HG03442 (cell line): Measurements from ENCODE around the gene SOX21.

Experiments
- ATAC-seq: cut with Tn5 transposase; IDR thresholded peaks from one replicate; pipeline ENCODE4 v1.9.1; 2021; ENCODE audit warnings: mild to moderate bottlenecking, moderate library complexity; ENCODE audit not compliant: unreplicated experiment

The SOX21 gene

DNA sequence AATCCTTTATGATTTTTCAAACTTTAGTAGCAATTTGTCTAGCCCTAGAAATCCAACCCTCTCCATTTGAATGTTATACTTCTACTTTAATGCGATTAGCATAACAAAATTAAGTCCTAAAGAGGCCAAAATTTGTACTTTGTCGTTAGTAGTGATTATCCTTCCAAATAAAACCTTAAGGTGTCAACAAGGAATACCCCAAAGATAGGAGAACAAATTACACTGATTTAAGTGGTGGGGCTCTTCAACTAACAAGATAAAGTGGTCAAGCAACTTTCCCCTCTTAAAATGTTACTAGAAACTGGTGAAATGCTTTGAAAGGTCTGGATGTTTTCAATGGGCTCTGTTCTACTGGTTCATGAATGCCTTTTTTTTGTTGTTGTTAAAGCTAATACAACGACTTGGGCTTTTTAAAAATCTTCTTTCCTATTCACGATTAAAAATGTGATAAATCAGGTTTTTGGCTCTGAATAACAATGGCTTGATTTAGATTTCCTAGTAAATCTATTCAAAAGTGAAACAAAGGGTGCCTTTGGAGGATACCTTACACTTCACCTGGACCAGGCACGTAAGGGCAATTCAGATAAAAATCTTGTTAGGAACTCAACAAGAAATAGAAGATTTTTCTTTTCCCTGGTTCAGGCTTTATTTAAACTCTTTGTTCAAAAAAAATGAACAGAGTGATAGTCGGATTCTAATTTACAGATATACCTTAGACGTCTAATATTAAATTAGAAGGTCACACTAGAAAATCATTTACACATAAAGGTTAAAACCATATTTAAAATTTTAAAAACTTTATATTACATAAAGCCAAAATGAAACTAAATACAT lies 3.1 kb downstream of the SOX21 start:
- no peak for ATAC-seq

DNA sequence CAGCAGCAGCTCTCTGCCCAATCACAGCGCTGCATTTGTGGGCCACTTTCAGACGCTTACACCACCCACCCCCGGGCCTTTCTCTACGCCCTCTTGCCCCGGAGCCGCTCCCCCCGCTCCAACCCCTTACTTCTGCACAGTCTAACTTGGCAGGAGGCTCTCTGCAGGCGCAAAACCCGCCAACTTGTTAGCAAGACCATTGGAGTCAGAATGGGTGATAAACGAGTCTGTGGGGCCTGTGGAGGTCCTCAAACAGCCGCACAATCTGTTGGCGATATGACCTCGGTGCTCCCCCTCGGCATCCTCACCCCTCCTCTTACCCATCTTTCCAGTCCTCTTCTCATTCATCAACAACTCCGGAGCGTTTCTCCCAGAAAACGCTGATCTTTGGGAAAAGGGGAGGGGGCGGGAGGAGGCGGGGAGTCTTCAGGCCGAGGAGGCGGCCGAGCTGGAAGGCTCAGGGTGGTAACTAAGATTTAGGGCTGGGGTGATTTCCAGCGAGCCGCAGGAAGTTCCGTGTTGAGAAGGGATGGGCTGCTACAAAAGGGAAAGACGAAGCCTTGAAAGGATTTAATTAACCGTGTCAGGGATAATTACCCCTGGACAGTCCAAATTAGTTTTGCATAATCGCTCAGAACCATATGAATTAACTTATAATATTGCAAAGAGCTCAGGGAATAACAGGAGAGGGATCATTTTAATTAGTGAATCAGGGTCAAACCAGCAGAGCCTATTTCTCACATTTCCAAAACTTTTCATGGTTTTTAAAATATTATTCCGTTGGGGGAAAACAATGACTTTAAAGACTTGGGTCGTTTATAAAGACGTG lies 4.1 kb downstream of the SOX21 start:
- ATAC-seq, result no peak

DNA sequence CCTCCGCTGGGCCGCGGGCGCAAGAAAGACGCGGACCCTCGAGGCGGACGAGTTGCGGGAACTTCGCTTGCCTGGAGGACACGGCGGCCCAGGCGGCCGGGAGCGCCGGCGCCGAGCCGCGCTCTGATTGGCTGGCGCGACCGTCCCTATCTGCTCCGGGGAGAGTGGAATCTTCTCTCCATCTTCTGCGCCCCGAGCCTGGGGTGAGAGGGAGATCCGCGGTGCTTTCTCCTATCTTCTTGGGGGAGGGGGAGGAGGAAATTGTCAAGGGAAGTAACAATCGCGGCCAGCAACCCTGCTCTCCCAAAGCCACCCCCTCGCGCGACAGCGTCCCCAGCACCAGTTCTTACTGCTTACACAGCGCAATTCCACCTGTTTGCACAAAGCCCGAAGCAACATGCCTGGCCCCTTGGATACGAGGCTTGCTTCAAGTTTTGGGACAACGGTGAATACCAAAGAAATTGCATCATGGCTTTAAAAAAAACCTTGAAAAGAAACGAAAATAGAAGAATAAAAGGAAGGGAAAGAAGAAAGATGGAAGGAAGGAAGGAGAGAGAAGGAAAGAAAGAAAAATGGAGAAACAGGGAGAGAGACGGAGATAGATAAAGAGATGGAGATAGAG lies 4.8 kb downstream of the SOX21 start:
- ATAC-seq, result no peak

DNA sequence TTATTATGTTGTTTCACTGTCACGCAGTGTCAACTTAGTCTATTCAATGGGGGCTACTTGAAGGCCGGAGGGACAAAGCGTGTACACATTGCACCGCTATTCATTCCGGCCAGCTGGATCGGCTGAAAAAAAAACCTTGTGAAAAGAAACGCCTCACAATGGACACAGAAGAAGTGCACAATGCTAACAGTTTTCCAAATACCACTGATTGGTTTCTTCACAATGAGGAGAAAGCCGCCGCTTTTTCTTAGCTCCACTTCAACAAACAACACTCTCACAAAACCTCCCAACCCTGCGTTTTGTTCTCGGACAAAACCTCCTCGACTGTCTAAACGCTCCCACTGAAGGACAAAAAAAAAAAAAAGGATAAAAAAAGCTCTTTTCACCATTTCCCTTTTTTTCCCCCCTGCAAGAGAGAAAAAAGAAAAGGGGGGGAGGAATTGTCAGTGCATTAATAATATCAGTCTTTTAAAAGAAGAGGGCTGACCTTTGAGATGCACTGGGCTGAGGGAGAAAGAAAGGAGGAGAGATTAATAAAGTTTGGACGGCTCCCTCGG lies 5.4 kb downstream of the SOX21 start:
- ATAC-seq, result no peak

DNA sequence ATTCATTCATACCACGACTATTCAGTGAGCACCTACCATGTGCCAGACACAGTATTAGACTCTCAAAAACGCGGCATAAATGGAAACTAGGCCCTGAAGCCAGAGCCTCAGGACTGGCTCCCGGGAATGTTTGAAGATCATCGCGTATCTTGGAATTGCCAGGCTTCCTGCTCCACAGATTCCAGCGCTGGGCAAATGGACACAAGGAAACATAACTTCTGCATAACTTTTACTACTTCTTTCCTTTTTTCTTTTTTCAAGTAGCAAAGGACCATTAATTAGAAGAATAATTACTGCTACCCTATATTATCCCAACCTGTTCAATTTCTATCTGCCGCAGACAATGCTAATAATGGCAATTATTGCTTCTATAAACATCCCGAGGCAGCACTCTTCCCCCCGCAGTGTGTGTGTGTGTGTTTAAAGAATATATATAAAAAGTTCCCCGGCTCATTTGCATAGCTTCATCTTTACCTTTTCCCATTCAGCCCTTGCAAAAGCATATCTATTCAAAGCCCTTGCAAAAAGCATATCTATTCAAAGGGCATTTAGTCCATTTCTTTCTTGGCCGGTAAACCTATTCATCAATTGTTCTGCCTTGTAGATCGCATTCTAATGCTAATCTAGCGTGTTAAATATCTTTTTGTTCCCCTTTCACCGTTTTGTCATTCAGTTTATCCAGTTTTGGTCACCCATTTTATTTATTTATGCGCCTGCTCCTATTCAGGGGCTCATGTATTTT lies 6.1 kb downstream of the SOX21 start:
- ATAC-seq, result no peak

DNA sequence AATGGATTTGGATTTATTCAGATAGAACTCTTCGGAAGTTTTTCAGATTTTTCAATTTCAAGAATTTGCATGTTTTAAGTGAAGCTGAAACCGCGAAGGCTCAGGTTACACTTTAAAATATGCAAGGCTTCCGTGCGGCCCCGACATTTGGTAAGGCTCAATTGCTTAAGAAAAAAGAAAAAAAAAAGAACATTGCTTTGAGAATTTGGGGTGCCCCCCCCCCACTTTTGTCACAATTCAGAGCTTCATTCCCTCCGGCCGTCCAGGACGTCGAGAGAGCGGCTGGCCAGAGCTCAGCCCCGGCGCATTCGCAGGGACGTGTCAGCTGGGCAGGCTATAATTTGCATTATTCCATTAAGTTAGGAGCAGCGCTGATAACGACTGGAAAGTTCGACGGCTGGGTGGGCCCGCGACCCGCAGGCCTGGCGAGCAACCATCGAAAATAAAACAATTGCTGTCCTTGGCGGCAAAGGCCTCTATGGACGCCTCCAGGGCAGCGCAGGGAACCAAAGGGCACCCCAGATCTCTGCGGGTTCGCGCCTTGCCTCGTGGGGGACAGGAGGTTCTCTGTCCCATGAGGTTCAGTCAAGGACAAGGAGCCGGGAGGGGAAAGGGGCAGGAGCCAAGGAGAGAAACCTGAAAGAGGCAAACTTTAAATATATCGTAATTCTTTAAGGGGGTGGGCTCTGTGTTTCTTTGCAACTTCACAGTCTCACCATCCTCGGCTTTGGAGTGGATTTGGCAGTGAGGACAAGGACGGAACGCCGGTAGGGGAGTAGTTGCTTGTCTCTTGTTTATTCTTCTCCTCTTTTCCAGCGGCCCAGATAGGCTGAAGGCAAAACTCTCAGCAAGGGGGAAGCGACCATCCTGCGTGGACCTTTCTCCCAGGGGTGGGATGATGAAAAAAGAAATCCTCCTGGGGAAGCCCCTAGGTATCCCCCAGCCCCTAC lies 7.0 kb downstream of the SOX21 start:
- no peak for ATAC-seq

DNA sequence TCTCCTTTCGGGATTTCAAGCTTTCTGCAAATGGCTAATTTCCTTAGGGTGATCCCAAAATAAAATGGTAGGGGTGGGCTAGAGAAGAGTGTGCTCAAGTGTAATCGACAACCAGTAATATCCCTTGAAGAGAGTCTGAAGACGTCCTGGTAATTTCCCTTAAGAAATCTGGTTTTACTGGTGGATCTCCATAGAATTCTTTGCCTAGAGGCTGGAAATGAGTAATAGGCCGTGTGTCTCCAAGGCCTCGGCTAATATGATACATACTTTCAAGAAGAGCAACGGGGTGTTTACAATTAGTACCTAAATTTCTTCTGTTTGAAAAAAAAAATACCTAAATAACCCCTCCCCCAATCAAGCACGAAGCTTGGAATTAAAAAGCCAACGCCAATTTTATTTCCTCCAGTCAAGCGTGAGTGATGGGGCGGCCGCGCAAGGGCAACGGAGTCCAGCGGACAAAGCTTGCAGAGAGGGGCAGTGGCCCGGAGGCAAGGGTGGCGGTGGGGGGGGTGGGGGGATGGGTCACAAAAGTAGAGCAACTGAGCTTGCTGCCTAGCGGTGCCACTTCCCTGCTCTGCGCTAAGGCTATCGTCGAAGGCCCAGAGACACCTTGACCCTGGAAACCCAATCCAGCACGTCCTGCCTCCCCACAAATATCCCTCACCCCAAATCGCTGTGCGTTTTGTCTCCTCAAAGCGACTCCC lies 7.8 kb downstream of the SOX21 start:
- no peak for ATAC-seq

DNA sequence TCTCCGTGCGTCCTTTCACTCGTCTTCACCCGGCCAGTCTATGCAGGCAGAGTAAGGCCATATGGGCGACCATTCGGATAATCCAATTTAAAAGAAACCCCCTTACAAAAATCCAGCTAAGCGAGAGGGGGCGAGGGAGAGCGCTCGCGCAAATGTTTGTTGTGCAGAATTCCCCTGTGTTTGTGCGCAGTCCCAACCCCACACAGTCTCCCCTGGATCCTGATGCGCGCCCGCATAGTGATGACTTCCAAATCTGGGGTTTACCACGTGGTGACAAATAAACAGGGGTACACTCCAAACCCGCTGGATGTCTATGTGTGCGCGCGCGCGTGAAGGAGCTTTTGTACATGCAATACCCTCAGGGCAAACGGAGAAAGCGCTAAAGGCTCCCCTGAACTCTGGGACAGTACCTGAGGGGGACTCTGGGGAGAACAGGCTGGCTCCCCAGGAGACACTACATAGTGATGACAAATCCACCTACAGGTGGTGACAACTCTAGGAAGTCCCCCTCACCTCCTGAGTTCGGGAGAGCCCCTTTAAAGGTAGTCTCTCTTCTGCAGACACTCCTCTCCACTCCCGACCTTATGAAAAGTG lies 8.5 kb downstream of the SOX21 start:
- no peak for ATAC-seq

DNA sequence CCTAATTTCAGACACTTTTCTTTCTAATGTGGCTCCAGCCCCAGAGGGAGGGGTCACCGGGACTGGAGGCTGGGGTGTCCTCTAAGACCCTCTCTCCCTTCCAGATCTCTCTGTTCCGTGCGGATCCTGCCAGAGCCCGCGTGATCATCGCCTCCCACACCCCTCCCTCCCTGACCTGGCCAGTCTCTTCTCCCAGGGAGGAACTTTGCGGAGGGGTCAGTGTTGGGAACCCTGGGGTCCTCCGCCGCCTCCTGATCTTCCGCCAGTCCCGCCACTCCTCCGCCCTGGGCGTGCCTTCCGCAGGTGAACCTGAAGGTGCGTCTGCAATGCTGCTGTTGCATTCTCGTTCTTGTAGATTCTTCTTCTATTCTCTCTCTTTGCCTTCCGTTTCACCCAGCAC lies 9.1 kb downstream of the SOX21 start:
- no peak for ATAC-seq

DNA sequence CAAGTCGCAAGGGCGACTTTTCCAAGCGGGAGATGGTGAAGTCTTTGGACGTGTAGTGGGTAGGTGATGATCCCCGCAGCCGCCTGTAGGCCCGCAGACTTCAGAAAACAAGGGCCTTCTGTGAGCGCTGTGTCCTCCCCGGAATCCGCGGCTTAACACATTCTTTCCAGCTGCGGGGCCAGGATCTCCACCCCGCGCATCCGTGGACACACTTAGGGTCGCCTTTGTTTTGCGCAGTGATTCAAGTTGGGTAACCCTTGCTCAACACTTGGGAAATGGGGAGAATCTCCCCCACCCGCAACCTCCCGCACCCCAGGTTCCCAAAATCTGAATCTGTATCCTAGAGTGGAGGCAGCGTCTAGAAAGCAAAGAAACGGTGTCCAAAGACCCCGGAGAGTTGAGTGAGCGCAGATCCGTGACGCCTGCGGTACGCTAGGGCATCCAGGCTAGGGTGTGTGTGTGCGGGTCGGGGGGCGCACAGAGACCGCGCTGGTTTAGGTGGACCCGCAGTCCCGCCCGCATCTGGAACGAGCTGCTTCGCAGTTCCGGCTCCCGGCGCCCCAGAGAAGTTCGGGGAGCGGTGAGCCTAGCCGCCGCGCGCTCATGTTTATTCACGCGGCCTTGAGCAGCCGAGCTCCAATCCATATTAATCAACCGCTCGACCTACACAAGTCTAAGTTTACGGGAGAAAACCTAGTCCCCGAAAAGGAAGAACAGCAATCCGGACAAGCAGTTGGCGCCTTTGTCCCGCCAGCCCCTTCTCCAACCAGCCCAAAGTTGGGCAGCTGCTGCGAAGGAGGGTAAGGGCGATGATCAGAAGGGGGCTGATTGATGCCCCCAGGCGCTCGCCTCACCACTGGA lies 9.9 kb downstream of the SOX21 start:
- ATAC-seq, result no peak

DNA sequence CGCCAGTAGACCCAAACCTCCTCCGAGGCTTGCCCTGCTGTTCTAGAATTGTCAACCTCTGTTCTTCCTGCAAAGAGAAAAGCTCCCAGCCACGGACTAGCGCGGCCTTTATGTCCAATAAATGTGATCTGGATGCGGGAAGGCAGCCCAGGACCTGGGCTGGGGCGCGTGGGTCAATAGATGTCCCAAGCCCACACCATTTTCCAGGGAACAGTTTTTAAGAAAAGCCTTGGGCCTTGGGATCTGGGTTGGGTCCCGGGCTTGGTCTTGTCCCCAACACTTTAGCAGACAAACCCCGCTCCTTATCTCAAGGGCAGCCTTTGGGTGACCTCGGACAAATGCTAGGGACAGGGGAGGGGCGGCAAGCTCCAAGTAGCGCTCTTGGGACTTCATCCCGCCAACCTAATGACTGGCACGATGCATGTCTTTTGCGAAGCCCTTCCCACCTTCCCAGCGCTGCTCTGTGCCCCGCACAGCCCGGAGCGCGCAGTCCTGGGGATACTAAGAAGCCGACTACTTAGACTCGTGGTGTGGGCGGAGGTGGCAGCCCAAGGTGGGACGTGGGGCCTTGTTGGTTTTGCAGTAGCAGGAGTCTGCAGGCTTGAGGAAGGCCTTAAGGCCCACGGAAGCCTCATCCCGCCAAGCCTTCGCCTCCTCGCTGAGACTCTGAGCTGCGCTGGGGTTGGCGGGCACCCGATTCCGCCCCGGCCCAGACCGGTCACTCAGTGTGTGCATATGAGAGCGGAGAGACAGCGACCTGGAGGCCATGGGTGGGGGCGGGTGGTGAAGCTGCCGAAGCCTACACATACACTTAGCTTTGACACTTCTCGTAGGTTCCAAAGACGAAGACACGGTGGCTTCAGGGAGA lies 10.8 kb downstream of the SOX21 start:
- ATAC-seq, result no peak

DNA sequence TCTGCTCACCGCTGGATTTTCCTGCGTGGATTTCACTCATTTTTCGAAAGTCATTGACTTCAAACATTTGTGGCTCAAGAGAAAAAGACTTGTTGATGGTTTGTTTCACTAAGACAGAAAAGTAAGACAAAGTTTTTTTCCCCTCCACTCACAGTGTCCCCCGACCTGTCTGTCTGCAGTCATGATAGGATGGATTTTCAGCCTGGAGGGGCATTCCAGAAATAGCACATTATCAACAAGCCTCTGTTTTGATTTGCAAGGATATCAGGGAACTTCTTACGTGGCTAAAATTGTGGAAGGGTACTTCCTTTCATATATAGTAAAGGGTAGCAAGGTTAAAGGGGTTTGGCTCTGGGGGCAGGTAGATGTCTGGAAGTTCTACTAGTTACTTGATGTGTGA lies 11.8 kb downstream of the SOX21 start:
- no peak for ATAC-seq

DNA sequence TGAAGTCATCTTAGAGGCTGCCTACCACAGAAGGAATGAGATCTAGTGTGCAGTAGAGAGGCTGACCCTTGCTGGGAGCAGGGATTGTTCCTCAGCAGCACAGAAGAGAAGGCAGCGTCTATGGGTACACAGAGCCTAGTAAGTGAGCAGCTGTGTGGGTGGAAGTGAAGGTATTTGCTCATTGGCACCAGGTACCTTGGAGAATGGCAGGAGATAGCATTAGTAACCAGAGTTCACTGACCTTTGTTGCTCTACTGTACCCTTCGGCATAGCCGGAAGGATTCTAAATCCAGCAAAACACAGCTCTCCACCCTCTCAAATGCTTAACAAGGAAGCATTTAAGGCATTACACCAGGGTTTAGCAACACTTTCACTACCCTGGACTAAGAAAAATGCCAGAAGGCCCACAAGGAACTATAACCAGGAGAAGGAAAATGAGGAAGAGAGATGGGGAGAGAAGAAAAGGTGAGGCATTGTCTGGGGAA lies 12.3 kb downstream of the SOX21 start:
- no peak for ATAC-seq

DNA sequence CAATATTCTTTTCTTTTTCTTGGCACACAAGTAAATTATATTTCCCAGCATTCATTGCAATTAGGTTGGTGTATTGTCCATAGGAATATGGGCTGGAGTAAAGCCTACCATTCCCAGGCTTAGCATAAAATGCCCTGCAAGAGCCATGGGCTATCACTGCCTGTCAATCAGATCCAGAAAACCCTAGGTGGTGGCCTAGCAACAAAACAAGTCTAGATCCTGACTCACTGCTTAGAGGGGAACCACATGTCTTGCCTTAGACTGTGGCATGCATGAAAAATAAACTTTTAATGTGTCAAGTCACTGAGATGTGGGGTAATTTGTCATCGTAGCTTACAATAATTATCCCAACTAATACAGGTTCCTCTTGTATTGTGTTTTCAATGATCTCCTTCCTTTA lies 16.2 kb downstream of the SOX21 start:
- ATAC-seq, result no peak

DNA sequence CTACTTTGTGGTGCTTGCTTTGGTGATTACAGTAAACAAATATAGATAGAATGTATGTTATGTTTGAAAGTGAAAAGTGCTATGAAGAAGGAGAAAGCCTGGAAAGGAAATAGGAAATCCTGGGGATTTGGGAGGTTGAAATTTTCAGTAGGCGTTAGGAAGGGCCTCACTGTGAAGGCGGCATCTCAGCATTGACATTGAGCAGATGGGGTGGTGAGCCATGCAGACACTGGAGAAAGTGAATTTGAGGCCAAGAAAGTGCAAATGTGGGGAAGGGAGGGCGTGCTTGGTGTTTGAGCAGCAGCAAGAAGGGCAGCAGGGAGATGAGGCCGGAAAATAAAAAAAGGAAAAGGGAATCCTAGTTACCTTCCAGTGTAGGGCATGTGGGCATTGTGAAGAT lies 20.3 kb downstream of the SOX21 start:
- no peak for ATAC-seq

DNA sequence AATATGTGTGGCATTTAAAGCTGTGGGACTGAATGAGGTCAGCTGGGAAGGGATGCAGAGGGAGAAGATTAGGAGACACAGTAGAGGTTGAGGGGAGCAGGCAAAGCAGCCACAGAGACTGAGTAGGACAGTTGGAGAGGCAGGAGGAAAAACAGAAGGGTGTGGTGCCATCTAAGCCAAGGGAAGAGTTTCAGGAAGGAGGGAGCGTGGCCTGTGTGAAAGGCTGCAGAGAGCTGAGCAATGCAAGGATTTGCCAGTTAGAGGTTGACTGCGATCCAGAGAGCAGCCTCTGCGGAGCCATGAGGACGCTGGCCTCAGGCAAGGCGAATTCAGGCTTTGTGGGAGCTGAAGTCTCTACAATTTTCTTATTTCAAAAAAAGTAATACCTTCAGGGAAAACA lies 28.9 kb downstream of the SOX21 start:
- no peak for ATAC-seq

DNA sequence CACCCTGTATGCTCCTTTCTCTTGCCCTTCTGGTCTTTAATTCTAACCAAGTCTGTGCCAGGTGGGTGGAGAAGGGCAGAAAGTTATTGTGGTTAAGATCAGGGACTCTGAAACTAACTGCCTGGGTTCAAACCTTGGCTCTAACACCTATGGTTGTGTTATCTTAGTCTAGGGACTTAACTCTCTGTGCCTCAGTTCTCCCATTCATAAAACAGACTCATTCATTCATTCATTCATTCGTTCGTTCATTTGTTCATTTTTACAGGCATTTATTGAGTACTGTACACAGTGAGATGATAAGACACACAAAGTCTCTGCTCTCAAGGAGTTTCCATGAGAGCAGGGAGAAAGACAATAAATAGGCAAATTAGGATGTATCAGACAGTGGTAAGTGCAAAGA lies 30.1 kb downstream of the SOX21 start:
- no peak for ATAC-seq
